ENCODE data around the gene SRSF2. TPM values are rescaled to one million over a fixed set of nuclear protein-coding genes. Genes with fewer than 3 reads are reported as not detected.

The SRSF2 gene
- total RNA-seq, 2 donors from 2014 or later: 258 to 301 TPM

- Histone ChIP-seq H3K36me3 (replicated peaks in 1 of 2; ENCODE audit: insufficient read depth in 1 of 2, low read depth in 2 of 2) (no peaks in the 10 kb centered on the region), H3K9me3 (no peaks in the 10 kb centered on the region), H3K4me3 (no peak overlapping the region), H3K27ac (peak overlapping the region; percentile 65 to 86 (median 82)), H3K4me1 (peaks cover 39% of the 10 kb centered on the region), H3K27me3 (no peaks in the 10 kb centered on the region)
- intact Hi-C loops (cut with DNase I): no loop called here
- ATAC-seq (peak; percentile 57), DNase-seq (peak; percentile 58 to 83 (median 69))
- WGBS, 2 donors: 63 to 71% methylated on average over 14 to 29 of the region's 29 CpGs
- TF ChIP-seq CTCF (IDR thresholded peaks at IDR 0.05): no peak
- peak; percentile 29 to 80 (median 78) for TF ChIP-seq POLR2A (IDR thresholded peaks at IDR 0.05)
Measured at GRCh38 chr17:76709077-76709950, 27.8 kb downstream of the SRSF2 start.

GRCh38 chr17:76707985-76708807 lies 28.9 kb downstream of the SRSF2 start:
- no peak for TF ChIP-seq POLR2A (IDR thresholded peaks at IDR 0.05)
- peak in 4 of 7 experiments; percentile 12 to 35 (median 24) for TF ChIP-seq CTCF (IDR thresholded peaks at IDR 0.05)
- WGBS, 2 donors: 37 to 42% methylated on average over 12 to 14 of the region's 14 CpGs
- no peak overlapping the region for H3K4me3 ChIP-seq
- DNase-seq: peak in 2 of 4 donors; percentile 35 to 57
- H3K27me3 ChIP-seq: no peaks in the 10 kb centered on the region
- peak overlapping the region; percentile 65 to 86 (median 82) for H3K27ac ChIP-seq
- no peaks in the 10 kb centered on the region for H3K36me3 ChIP-seq (replicated peaks in 1 of 2; ENCODE audit: insufficient read depth in 1 of 2, low read depth in 2 of 2)
- H3K9me3 ChIP-seq: no peaks in the 10 kb centered on the region
- no peak for ATAC-seq
- intact Hi-C loops (cut with DNase I): no loop called here
- peaks cover 39% of the 10 kb centered on the region for H3K4me1 ChIP-seq

- intact Hi-C loops (cut with DNase I): no loop called here
- Histone ChIP-seq H3K36me3 (replicated peaks in 1 of 2; ENCODE audit: insufficient read depth in 1 of 2, low read depth in 2 of 2) (no peaks in the 10 kb centered on the region), H3K4me3 (no peak overlapping the region), H3K27me3 (no peaks in the 10 kb centered on the region), H3K27ac (no peak overlapping the region), H3K9me3 (no peaks in the 10 kb centered on the region), H3K4me1 (peaks cover 38% of the 10 kb centered on the region)
- no peak for TF ChIP-seq POLR2A (IDR thresholded peaks at IDR 0.05)
- 93 to 94% methylated on average over 3 of the region's 3 CpGs for WGBS, 2 donors
- no peak for ATAC-seq
- DNase-seq: no peak
Measured at GRCh38 chr17:76706817-76707216, 30.3 kb downstream of the SRSF2 start.

- intact Hi-C loops (cut with DNase I): no loop called here
Measured at GRCh38 chr17:76704805-76705204, 32.3 kb downstream of the SRSF2 start.

More at GRCh38 chr17:76704805-76705204, 32.3 kb downstream of the SRSF2 start:
- DNase-seq (no peak), ATAC-seq (no peak)
- H3K27ac ChIP-seq: no peak overlapping the region
- H3K4me1 ChIP-seq: peaks cover 37% of the 10 kb centered on the region
- no peaks in the 10 kb centered on the region for H3K27me3 ChIP-seq
- H3K4me3 ChIP-seq: no peak overlapping the region
- 69 to 78% methylated on average over 4 of the region's 4 CpGs for WGBS, 2 donors
- H3K9me3 ChIP-seq: no peaks in the 10 kb centered on the region
- no peaks in the 10 kb centered on the region for H3K36me3 ChIP-seq (replicated peaks in 1 of 2; ENCODE audit: insufficient read depth in 1 of 2, low read depth in 2 of 2)
- no peak for TF ChIP-seq CTCF (IDR thresholded peaks at IDR 0.05)
- TF ChIP-seq POLR2A (IDR thresholded peaks at IDR 0.05): no peak

Data from body of pancreas (tissue), 4 donors.